GM21360 (cell line): ENCODE results near the gene SH2D3C.

ENCODE experiments used
- ATAC-seq: cut with Tn5 transposase; IDR thresholded peaks from one replicate; pipeline ENCODE4 v1.9.1; 2021; ENCODE audit warnings: mild to moderate bottlenecking, moderate library complexity; ENCODE audit not compliant: unreplicated experiment

SH2D3C gene

GRCh38 chr9:127778280-127779135, at the start of gene SH2D3C:
TSS of gene SH2D3C (minus strand) at chr9:127778666. CDS start at chr9:127778627, 39 bp downstream.
- ATAC-seq = peak; percentile 32

- ATAC-seq = no peak
These were observed 47.9 kb upstream of the SH2D3C start for GRCh38 chr9:127826253-127826913.

GRCh38 chr9:127825319-127826051, 47.0 kb upstream of the SH2D3C start:
- ATAC-seq = no peak

GRCh38 chr9:127822108-127822507, 43.6 kb upstream of the SH2D3C start:
- no peak for ATAC-seq

- ATAC-seq = no peak
These were observed 40.1 kb upstream of the SH2D3C start for GRCh38 chr9:127818574-127818973.

- ATAC-seq = no peak
These were observed 39.5 kb upstream of the SH2D3C start for GRCh38 chr9:127817881-127818434.

- no peak for ATAC-seq
These were observed 38.3 kb upstream of the SH2D3C start for GRCh38 chr9:127816728-127817127.

GRCh38 chr9:127816362-127816725, 37.9 kb upstream of the SH2D3C start:
- ATAC-seq = no peak

GRCh38 chr9:127815512-127816361, 37.3 kb upstream of the SH2D3C start:
- no peak for ATAC-seq

GRCh38 chr9:127814619-127815511, 36.4 kb upstream of the SH2D3C start:
- no peak for ATAC-seq

- ATAC-seq = no peak
These were observed 35.3 kb upstream of the SH2D3C start for GRCh38 chr9:127813686-127814226.

GRCh38 chr9:127812936-127813675, 34.6 kb upstream of the SH2D3C start:
- ATAC-seq = no peak

GRCh38 chr9:127812011-127812410, 33.5 kb upstream of the SH2D3C start:
- ATAC-seq = no peak

GRCh38 chr9:127810378-127811187, 32.1 kb upstream of the SH2D3C start:
- ATAC-seq = no peak

- ATAC-seq = no peak
These were observed 31.3 kb upstream of the SH2D3C start for GRCh38 chr9:127809540-127810377.

- ATAC-seq = no peak
These were observed 30.6 kb upstream of the SH2D3C start for GRCh38 chr9:127809002-127809539.
